ENCODE measurements around the gene CEP20.
A peak's percentile ranks its signal among the peaks of the same experiment; 100 is the strongest.

The CEP20 gene

GRCh38 chr16:15881794-15882379 lies 6.5 kb downstream of the CEP20 start:
- peaks cover 43% of the 10 kb centered on the region for H3K36me3 Mint-ChIP-seq
- no peak for ATAC-seq
- no peaks in the 10 kb centered on the region for H3K27me3 Mint-ChIP-seq
- H3K4me1 Mint-ChIP-seq = peaks cover 17% of the 10 kb centered on the region
- H3K27ac Mint-ChIP-seq = no peak overlapping the region
- no peak overlapping the region for H3K4me3 Mint-ChIP-seq
- no peaks in the 10 kb centered on the region for H3K9me3 Mint-ChIP-seq

GRCh38 chr16:15880434-15881308 lies 7.7 kb downstream of the CEP20 start:
- ATAC-seq = no peak
- no peaks in the 10 kb centered on the region for H3K9me3 Mint-ChIP-seq
- peaks cover 9% of the 10 kb centered on the region for H3K4me1 Mint-ChIP-seq
- peaks cover 37% of the 10 kb centered on the region for H3K36me3 Mint-ChIP-seq
- H3K27ac Mint-ChIP-seq = no peak overlapping the region
- no peaks in the 10 kb centered on the region for H3K27me3 Mint-ChIP-seq
- no peak overlapping the region for H3K4me3 Mint-ChIP-seq

GRCh38 chr16:15879255-15879811 lies 9.1 kb downstream of the CEP20 start:
- Mint-ChIP-seq H3K9me3 (no peaks in the 10 kb centered on the region), H3K27me3 (no peaks in the 10 kb centered on the region), H3K4me1 (peaks cover 10% of the 10 kb centered on the region), H3K27ac (peak overlapping the region; percentile 23), H3K4me3 (no peak overlapping the region), H3K36me3 (peaks cover 37% of the 10 kb centered on the region)
- ATAC-seq = no peak

GRCh38 chr16:15876503-15876902 lies 11.9 kb downstream of the CEP20 start:
- H3K9me3 Mint-ChIP-seq = no peaks in the 10 kb centered on the region
- H3K4me1 Mint-ChIP-seq = peaks cover 10% of the 10 kb centered on the region
- no peak overlapping the region for H3K4me3 Mint-ChIP-seq
- H3K36me3 Mint-ChIP-seq = peaks cover 23% of the 10 kb centered on the region
- no peak for ATAC-seq
- no peaks in the 10 kb centered on the region for H3K27me3 Mint-ChIP-seq
- H3K27ac Mint-ChIP-seq = no peak overlapping the region

- Mint-ChIP-seq H3K27ac (no peak overlapping the region), H3K36me3 (peaks cover 34% of the 10 kb centered on the region)
- no peak for ATAC-seq
Measured at GRCh38 chr16:15874745-15875314, 13.6 kb downstream of the CEP20 start.

GRCh38 chr16:15873737-15874136 lies 14.7 kb downstream of the CEP20 start:
- Mint-ChIP-seq H3K27ac (no peak overlapping the region), H3K4me3 (no peak overlapping the region), H3K4me1 (peaks cover 5% of the 10 kb centered on the region), H3K9me3 (no peaks in the 10 kb centered on the region), H3K27me3 (no peaks in the 10 kb centered on the region), H3K36me3 (peaks cover 34% of the 10 kb centered on the region)
- no peak for ATAC-seq

More at GRCh38 chr16:15874745-15875314, 13.6 kb downstream of the CEP20 start:
- H3K9me3 Mint-ChIP-seq = no peaks in the 10 kb centered on the region
- no peaks in the 10 kb centered on the region for H3K27me3 Mint-ChIP-seq
- H3K4me1 Mint-ChIP-seq = peaks cover 10% of the 10 kb centered on the region
- H3K4me3 Mint-ChIP-seq = no peak overlapping the region

GRCh38 chr16:15873301-15873700 lies 15.1 kb downstream of the CEP20 start:
- Mint-ChIP-seq H3K36me3 (peaks cover 31% of the 10 kb centered on the region), H3K4me1 (peaks cover 4% of the 10 kb centered on the region), H3K4me3 (no peak overlapping the region), H3K27ac (no peak overlapping the region), H3K9me3 (no peaks in the 10 kb centered on the region), H3K27me3 (no peaks in the 10 kb centered on the region)
- ATAC-seq = no peak

GRCh38 chr16:15870011-15870410 lies 18.4 kb downstream of the CEP20 start:
- Mint-ChIP-seq H3K27me3 (no peaks in the 10 kb centered on the region), H3K27ac (no peak overlapping the region), H3K36me3 (peaks cover 32% of the 10 kb centered on the region), H3K4me3 (no peak overlapping the region), H3K9me3 (no peaks in the 10 kb centered on the region), H3K4me1 (peaks cover 4% of the 10 kb centered on the region)
- no peak for ATAC-seq

- H3K4me1 Mint-ChIP-seq = no peaks in the 10 kb centered on the region
- ATAC-seq = no peak
- H3K36me3 Mint-ChIP-seq = peaks cover 33% of the 10 kb centered on the region
- H3K27me3 Mint-ChIP-seq = no peaks in the 10 kb centered on the region
- H3K27ac Mint-ChIP-seq = no peak overlapping the region
- H3K4me3 Mint-ChIP-seq = no peak overlapping the region
- no peaks in the 10 kb centered on the region for H3K9me3 Mint-ChIP-seq
Measured at GRCh38 chr16:15866451-15866850, 22.0 kb downstream of the CEP20 start.

- H3K4me3 Mint-ChIP-seq = no peak overlapping the region
- no peaks in the 10 kb centered on the region for H3K9me3 Mint-ChIP-seq
- H3K27ac Mint-ChIP-seq = no peak overlapping the region
- no peaks in the 10 kb centered on the region for H3K4me1 Mint-ChIP-seq
- H3K27me3 Mint-ChIP-seq = no peaks in the 10 kb centered on the region
- H3K36me3 Mint-ChIP-seq = peaks cover 30% of the 10 kb centered on the region
- ATAC-seq = no peak
Measured at GRCh38 chr16:15865742-15866141, 22.7 kb downstream of the CEP20 start.

- Mint-ChIP-seq H3K27ac (no peak overlapping the region), H3K4me1 (no peaks in the 10 kb centered on the region), H3K27me3 (no peaks in the 10 kb centered on the region), H3K36me3 (peaks cover 23% of the 10 kb centered on the region), H3K4me3 (no peak overlapping the region), H3K9me3 (no peaks in the 10 kb centered on the region)
- ATAC-seq = no peak
Measured at GRCh38 chr16:15864939-15865338, 23.5 kb downstream of the CEP20 start.

GRCh38 chr16:15861996-15862395 lies 26.4 kb downstream of the CEP20 start:
- no peak for ATAC-seq
- H3K9me3 Mint-ChIP-seq = no peaks in the 10 kb centered on the region
- H3K27ac Mint-ChIP-seq = no peak overlapping the region
- H3K27me3 Mint-ChIP-seq = peaks cover 13% of the 10 kb centered on the region
- H3K36me3 Mint-ChIP-seq = peaks cover 16% of the 10 kb centered on the region
- no peak overlapping the region for H3K4me3 Mint-ChIP-seq
- peaks cover 8% of the 10 kb centered on the region for H3K4me1 Mint-ChIP-seq

- H3K27me3 Mint-ChIP-seq = peaks cover 13% of the 10 kb centered on the region
- no peaks in the 10 kb centered on the region for H3K9me3 Mint-ChIP-seq
- no peak overlapping the region for H3K4me3 Mint-ChIP-seq
- no peaks in the 10 kb centered on the region for H3K36me3 Mint-ChIP-seq
- peaks cover 28% of the 10 kb centered on the region for H3K4me1 Mint-ChIP-seq
- H3K27ac Mint-ChIP-seq = no peak overlapping the region
- no peak for ATAC-seq
Measured at GRCh38 chr16:15858921-15859668, 29.3 kb downstream of the CEP20 start.

- H3K9me3 Mint-ChIP-seq = no peaks in the 10 kb centered on the region
- H3K4me3 Mint-ChIP-seq = peak overlapping the region; percentile 51
- ATAC-seq = no peak
- H3K27ac Mint-ChIP-seq = no peak overlapping the region
- H3K4me1 Mint-ChIP-seq = peaks cover 28% of the 10 kb centered on the region
- peaks cover 22% of the 10 kb centered on the region for H3K27me3 Mint-ChIP-seq
- no peaks in the 10 kb centered on the region for H3K36me3 Mint-ChIP-seq
Measured at GRCh38 chr16:15857724-15858560, 30.5 kb downstream of the CEP20 start.

Measured in stimulated activated memory B cell treated with anti-CD40 and anti-IgM and Interleukin-4, amounts not matched to agents 10 μg/mL and 1 μg/mL and 100 μg/mL, for 72 hours (primary cell).